SK-N-SH (cell line): ENCODE data around the gene TMCO6.

Source experiments
- CTCF ChIP-seq: fragments of 200-600 bp; sonication (generic); IDR thresholded peaks from 2 replicates; pipeline ENCODE4 v1.6.1; 2017; ENCODE audit warnings: antibody characterized with exemption, mild to moderate bottlenecking, moderate library complexity
- EP300 ChIP-seq, 2 experiments: IDR thresholded peaks; 2 replicates each; pipeline versions ENCODE4 v1.4.0 to v1.6.1; 2012; ENCODE audit warnings: borderline replicate concordance in 1 of 2, low read depth in 1 of 2, low read length in 1 of 2
- EZH2phosphoT487 ChIP-seq: fragments of 200-600 bp; sonication (generic); IDR thresholded peaks from 2 replicates; pipeline ENCODE4 v1.6.1; 2017; ENCODE audit warnings: low read depth, mixed run types, mild to moderate bottlenecking, antibody characterized with exemption, moderate library complexity, borderline replicate concordance
- FOXJ3 ChIP-seq: sonication (generic); formaldehyde crosslinking; IDR thresholded peaks from 2 replicates; pipeline ENCODE4 v1.5.1; 2020; ENCODE audit warnings: mild to moderate bottlenecking, missing genetic modification reagents
- IRF3 ChIP-seq: fragments of 150-350 bp; IDR thresholded peaks from 2 replicates; pipeline ENCODE4 v1.6.1; 2016; ENCODE audit warnings: mild to moderate bottlenecking, low read depth, low read length
- JUND ChIP-seq: IDR thresholded peaks from 2 replicates; pipeline ENCODE4 v1.4.0; 2012
- MAX ChIP-seq: IDR thresholded peaks from 2 replicates; pipeline ENCODE4 v1.4.0; 2012; ENCODE audit warnings: low read depth
- MEF2A ChIP-seq: IDR thresholded peaks from 2 replicates; pipeline ENCODE4 v1.4.0; 2012; ENCODE audit warnings: low read depth, borderline replicate concordance
- MXI1 ChIP-seq: IDR thresholded peaks from 2 replicates; pipeline ENCODE4 v1.6.1; 2012; ENCODE audit warnings: mild to moderate bottlenecking, low read depth, low read length, improper control_type of control experiment
- POLR2AphosphoS5 ChIP-seq: IDR thresholded peaks from 2 replicates; pipeline ENCODE4 v1.6.1; 2012; ENCODE audit warnings: low read depth, low read length
- RAD21 ChIP-seq: IDR thresholded peaks from 2 replicates; pipeline ENCODE4 v1.6.1; 2012; ENCODE audit warnings: mild to moderate bottlenecking, low read length
- RFX5 ChIP-seq: IDR thresholded peaks from 2 replicates; pipeline ENCODE4 v1.6.1; 2012; ENCODE audit warnings: mild to moderate bottlenecking, improper control_type of control experiment, low read length
- SIN3A ChIP-seq: IDR thresholded peaks from 2 replicates; pipeline ENCODE4 v1.6.1; 2012; ENCODE audit warnings: low read depth, mild to moderate bottlenecking, low read length, moderate library complexity, borderline replicate concordance
- TCF12 ChIP-seq: IDR thresholded peaks from 2 replicates; pipeline ENCODE4 v1.4.0; 2012

GRCh38 chr5:140641716-140642115 lies 2.5 kb downstream of the TMCO6 start:
- TF ChIP-seq FOXJ3 (CRISPR knock-in tag) = no peak
- TF ChIP-seq JUND = no peak
- TF ChIP-seq CTCF = no peak
- no peak for TF ChIP-seq RAD21
- no peak for TF ChIP-seq SIN3A
- no peak for TF ChIP-seq RFX5
- TF ChIP-seq IRF3 = no peak
- no peak for TF ChIP-seq EP300 (IDR thresholded peaks at IDR 0.05; ENCODE audit: borderline replicate concordance in 1 of 2, low read depth in 1 of 2, low read length in 1 of 2)
- no peak for TF ChIP-seq EZH2phosphoT487
- TF ChIP-seq MXI1 = no peak
- TF ChIP-seq POLR2AphosphoS5 = no peak
- TF ChIP-seq TCF12 = no peak
- no peak for TF ChIP-seq MAX
- no peak for TF ChIP-seq MEF2A
